ENCODE measurements around the gene DDIAS.
"Not testable (repeated sequence)": the region's sequence is repeated elsewhere in the genome, so short reads cannot be mapped to it uniquely, and the experiment has no call there.

The DDIAS gene, protein sequence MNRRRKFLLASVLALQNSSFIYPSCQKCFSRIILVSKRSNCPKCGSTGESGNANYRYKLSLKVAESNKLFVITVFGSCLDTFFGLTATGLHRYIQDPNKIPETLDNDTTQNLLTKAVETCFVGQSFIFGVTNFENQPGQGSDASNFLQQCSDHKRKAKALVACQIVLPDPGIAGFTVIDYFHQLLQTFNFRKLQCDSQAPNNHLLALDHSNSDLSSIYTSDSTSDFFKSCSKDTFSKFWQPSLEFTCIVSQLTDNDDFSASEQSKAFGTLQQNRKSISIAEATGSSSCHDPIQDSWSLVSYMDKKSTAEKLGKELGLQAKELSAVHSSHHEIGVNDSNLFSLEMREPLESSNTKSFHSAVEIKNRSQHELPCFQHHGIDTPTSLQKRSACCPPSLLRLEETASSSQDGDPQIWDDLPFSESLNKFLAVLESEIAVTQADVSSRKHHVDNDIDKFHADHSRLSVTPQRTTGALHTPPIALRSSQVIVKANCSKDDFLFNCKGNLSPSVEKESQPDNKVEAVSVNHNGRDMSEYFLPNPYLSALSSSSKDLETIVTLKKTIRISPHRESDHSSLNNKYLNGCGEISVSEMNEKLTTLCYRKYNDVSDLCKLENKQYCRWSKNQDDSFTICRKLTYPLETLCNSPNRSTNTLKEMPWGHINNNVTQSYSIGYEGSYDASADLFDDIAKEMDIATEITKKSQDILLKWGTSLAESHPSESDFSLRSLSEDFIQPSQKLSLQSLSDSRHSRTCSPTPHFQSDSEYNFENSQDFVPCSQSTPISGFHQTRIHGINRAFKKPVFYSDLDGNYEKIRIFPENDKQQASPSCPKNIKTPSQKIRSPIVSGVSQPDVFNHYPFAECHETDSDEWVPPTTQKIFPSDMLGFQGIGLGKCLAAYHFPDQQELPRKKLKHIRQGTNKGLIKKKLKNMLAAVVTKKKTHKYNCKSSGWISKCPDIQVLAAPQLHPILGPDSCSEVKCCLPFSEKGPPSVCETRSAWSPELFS

DNA sequence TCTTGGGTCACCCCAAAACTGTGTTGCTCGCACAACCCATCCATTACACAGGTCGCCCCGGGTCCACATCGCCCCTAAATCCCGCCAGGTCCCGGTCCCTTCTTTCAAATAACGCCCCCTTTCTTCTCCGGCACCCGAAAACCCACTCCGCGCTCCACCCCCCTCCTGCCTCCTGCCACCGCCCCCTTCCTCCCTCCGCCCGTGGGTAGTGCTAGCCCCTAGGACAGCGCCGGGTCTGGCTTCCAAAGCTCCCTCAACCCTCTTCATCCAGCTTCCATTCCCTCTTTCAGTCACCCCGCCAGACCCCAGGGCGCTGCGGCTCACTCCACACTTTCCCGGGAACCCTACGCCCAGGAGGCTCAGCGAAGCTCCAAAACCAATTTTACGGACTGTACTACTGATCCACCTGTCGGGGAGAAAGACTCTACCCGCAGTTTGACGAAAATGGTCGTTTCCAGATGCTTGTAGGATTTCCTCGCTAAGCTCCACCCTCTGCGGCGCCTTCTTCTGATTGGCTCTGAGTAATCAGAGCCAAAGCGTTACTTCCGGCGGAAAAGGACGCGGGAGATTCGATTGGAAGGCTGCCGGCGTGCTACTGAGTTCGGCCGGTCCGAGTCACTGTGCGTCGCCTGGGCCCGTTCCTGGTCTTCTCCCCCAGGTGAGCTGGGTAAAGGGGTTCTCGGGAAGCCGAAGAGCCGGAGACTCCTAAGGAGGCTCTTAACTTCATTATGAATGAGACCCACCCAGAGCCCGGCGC is at the start of gene DDIAS:
DDIAS (plus strand) TSS at position 572 of the 757 bp plus-strand sequence. CDS start 13,003 bp downstream, outside the sequence.
- peak; percentile 99 for DNase-seq

DNA sequence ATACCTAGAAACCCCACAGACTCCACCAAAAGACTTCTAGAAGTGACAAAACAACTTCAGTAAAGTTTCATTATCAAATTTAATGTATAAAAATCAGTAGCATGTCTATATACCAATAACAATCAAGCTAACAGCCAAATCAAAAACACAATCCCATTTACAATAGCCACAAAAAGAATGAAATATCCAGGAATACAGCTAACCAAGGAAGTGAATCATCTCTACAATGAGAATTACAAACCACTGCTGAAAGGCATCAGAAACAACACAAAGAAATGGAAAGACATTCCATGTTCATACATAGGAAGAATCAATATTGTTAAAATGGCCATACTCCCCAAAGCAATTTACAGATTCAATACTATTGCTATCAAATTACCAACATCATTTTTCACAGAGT is 47.3 kb upstream of the DDIAS start:
- no peak for DNase-seq

DNA sequence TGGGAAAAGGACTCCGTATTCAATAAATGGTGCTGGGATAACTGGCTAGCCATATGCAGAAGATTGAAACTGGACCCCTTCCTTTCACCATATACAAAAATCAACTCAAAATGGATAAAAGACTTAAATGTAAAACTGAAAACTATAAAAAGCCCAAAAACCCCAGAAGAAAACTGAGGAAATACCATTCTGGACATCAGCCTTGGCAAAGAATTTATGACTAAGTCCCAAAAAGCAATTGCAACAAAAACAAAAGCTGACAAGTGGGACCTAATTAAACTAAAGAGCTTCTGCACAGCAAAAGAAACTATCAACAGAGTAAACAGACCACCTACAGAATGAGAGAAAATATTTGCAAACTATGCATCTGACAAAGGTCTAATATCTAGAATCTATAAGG is 46.6 kb upstream of the DDIAS start:
- not testable (repeated sequence) for DNase-seq

DNA sequence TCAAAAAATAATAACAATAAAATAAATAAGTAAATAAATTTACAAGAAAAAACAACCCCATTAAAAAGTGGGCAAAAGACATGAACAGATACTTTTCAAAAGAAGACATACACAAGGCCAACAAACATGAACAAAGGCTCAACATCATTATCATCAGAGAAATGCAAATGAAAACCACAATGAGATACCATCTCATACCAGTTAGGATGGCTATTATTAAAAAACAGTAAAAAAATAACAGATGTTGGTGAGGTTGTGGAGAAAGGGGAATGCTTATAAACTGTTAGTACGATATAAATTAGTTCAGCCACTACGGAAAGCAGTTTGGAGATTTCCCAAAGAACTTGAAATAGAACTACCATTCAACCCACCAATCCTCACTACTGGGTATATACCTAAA is 45.9 kb upstream of the DDIAS start:
- DNase-seq = no peak

DNA sequence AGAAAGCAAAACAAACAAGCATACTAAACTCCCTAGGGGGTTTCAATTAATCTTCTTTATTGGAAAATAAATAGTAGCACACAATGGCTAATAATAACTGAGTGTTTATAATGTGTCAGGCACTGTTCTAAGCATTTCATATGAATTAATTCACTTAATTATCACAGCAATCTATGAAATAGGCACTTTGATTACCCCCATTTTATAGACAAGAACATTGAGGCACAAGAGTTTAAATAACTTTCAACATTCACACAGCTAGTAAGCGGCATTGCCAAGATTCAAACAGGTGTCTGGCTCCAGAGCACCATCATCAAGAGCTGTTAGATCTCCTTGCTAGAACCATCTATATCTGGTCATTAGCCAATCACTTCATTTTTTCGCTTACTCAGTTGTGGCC is 44.4 kb upstream of the DDIAS start:
- no peak for DNase-seq

DNA sequence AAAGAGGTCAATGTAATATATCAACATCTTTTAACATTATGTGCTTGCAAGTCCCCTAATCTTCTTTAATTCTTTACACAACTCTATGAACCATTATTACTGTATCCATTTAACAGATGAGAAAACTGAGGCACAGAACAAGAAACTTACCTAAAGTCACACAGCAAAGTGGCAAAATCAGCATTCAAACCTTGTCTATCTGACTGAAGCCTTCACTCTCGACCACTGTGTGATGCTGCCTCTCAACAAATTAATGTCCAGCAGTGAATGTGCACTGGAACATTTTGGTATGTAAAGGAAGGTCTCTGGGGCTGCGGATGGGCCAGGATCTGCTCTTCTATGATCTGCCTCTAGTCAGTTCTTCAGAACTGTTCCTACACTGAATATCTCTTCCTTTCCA is 43.4 kb upstream of the DDIAS start:
- no peak for DNase-seq

DNA sequence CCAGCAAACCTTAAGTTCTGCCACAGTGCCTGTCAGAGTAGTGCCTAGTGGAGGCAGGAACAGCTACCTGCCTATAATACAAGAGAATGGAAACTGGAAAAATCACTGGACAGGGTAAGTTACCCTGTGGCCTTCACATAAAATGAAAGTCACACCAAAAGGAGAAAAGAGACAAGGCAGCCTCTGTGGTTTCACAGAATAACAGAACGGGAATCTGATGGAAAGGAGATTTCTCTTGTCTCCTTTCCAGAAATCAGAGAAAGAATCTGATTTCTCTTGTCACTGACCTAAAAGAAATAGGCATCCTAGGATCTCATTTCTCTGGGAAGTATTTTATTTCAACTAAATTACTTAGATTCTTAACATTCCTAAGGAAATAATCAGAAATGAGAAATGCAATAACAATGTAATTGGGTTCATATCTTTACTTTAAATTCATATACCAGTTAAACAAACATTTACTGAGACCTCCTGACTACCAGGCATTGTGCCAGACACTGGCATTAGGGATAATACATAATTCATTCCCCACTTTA is 42.9 kb upstream of the DDIAS start:
- no peak for DNase-seq

DNA sequence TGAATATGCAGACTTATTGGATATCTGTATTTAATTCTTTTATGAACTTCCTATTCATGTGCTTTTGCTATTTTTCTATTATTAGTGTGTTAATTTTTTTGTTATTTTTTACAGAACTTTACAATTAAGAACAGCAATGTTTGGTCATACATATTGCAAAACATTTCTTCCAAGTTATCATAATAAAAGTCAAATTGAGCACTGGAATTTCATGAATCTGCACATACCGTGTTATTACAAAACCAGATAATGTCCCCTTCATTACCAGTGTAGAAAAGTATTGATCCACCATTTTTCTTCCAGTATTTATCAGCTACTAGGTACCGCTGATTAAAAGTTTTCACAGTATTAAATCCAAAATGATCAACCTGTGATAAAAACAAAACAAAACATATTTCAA is 41.8 kb upstream of the DDIAS start:
- DNase-seq = no peak

DNA sequence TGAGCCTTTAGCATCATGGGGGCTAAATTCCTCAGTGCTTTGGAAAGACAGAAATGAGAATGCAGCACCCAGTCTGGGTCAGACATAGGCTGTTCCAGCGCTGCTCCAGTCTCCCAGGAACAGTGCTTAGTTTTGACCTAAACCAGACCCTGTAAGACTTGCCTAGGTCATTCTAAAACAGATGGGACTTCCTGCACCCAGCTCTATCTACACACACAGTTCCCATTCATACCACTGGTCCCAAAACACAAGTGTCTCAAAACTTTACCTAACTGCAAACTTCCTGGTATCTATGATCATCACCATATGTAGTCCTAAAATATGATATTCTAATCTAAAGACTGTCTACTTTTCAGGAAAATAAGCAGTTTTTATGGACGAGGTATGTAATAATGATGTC is 39.2 kb upstream of the DDIAS start:
- no peak for DNase-seq

DNA sequence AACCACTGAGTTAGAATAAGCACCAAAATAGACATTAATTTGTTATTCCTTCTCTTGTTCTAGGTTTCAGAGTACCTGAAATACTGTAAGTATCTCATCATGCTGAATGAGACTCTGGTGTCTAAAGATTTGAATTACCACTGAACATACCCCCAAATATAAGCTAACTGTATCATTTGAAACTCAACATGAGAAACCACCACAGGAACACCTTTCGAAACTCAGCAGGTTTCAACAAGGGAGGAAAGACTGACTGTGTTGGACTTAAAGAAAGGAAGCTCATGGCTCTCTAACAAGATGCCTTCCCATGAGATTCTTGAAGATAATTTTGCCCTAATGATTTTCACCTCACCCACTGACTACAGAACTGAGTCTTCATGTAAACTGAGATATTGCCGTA is 38.3 kb upstream of the DDIAS start:
- no peak for DNase-seq

DNA sequence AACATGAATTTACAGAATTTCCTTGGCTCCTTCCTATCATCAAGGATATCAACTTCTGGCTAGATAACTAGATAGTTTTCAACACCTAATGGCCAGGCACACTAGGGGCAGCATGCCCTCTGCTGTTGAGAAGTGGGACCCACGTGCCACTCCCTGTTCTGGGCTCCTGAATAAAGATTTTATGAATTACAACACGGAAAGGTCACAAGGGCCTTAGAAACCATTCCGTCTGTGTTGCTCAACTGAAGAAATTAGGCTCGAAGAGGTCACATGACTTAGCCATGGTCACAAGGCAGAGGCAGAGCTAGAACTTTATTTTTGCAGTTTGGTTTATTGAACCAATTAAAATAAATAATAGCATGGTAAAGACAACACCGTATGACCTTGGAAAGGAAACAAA is 37.3 kb upstream of the DDIAS start:
- no peak for DNase-seq

DNA sequence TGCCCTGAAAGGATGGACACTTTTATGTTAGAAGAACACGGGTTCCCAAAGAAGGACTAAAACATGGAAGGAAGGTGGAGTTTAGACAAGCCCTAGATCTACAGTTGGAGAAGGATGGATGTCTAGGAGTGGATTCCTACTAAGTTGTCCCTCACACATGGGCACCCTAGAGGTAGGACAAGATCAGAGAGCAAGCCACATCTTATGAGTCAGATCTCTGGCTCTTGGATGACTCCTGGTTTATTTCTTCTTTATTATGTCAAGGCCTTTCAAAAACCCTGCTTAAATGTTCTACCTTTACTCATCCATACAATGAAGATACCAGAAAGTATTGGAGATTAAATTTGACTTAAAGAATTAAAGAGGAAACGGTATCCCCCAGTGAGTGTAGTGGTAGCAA is 35.7 kb upstream of the DDIAS start:
- DNase-seq = no peak

DNA sequence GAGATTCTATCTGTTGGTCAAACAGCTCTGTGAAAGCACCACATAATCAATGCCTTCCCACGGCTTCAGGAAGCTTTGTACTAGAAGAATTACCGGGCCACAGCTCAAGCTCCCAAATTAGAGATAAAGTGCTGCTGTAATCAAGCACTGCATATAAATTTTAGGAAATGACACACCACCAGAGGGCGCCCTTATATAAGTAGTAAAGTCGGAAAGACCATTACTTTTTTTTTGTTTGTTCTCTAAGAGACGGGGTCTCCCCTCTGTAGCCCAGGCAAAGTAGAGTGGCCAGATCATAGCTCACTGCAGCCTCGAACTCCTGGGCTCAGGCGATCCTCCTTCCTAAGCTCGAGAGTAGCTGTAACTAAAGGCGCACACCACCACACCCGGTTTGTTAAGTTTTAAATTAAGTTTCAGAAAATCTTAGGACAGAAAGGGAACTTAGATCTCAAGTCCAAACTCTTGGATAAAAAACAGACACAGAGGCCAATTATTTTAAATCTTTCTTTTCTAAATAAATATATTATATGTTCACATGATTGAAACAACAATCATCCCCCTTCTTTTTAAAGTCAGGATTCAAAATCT is 33.9 kb upstream of the DDIAS start:
- DNase-seq = peak; percentile 89

DNA sequence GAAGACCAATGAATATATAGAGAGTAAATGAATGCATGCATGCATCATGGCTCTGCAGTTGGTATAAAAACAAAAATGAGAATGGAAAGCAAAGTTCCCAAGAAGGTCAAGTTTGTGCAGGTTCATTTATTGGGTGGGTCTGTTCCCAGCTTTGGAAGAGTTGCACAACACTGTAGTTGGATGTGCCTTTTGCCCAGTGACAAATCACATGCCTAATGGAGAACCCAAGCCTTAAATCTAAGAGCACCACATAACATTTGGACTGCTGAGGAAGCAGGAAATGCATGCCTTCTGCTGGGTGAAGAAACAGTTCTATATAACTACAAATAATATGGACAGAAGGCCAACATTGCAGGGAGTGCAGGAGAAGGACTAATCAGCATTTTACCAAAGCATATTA is 31.9 kb upstream of the DDIAS start:
- no peak for DNase-seq

DNA sequence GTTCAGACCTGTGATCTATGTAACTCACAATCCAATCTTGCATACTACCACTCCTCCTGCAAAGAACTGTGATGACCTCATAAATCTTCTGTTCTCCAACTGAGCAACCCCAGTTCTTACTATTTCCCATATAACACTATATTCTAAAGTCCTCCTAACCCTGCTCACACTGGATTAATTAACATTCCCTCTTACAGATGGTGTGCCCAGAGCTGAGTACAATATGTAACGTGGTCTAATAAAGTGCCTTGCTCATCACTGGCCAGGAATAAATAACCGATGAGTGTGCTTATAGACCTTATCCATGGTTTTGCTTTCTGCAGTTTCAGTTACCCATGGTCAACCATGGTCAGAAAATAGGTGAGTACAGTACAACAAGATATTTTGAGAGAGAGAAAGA is 29.9 kb upstream of the DDIAS start:
- DNase-seq = no peak

DNA sequence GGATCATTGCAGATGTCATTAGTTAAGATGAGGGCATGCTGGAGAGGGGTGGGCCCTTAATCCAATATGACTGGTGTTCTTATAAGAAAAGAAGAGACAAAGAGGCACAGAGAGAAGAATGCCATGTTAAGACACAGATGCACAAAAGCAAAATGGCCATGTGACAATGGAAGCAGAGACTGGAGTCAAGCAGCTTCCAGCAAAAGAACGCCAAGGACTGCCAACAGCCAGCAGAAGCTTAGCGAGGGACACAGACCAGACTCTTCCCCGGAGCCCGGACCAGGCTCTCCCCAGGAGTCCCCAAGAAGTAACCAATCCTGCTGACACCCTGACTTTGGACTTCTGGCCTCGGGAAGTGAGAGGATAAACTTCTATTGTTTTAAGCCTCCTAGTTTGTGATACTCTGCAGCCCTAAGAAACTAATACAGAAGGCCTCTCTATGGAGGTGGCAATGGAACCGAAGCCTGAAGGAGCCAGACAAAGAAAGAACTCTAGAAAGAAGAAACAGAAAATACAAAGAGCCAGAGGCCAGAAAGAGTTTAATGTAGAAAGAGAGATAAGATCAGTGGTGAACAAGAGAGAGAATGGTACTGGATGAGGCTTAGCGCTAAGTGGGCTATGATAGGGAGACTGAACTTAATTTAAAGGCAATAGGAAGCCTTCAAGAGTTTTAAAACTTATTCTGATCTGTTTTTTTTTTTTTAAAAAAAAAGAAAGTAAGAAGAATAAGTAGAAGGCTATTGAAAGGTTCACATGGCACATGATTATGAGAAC is 29.0 kb upstream of the DDIAS start:
- no peak for DNase-seq

DNA sequence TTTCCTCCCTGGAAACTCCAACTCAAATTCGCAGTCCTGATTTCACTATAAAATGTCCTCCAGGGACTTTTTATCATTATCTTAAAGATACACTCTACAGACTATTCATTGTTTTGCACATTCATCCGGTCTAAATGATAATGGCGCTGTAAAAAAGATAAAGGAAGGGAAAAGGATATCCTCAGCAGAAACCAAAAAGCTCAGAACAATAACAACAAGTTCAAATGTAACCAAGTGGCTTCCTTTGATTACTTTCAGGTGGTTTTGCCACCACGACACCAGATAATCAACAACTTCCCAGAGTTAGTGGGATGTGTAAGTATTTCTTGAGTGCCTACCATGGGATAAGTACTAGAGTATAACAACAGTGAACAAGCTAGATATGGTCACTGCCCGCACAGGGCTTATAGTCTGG is 27.6 kb upstream of the DDIAS start:
- DNase-seq = no peak

DNA sequence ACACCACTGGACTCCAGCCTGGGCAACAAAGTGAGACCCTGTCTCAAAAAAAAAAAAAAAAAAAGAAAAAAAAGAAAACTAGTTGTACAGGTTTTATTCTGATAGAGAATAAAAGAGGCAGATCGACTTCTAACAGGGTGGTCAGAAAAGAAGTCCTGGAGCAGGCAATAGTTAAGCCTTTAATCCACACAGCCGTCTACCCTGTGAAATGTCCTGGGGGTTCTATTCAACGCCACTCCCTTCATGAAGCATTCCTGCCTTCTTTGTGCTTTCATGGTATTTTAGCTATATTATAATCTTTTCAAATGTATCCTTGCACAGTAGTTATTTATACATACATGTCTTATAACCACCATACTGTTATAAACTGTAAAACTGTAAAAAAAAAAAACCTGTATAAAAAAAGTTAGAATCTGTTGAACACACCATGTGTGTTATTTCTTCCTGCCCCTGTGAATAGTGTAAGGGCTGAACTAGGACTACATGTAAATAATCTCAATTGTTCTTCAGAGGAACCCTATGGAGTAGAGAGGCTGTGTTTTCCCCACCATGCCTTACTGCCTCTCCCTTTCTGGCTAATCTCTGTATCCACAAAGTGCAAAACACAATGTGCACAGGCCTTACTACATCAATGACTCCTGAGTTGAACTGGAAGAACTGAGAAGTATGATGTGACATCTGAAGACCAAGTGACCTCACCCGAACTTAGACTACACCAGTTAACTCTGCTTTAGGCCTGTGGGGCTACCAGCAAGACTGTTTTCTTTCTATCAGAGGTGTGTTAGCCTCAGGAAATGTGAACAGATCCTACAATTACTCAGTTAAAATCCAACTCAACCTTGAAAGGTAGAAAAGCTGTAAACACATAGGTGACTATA is 26.7 kb upstream of the DDIAS start:
- no peak for DNase-seq

DNA sequence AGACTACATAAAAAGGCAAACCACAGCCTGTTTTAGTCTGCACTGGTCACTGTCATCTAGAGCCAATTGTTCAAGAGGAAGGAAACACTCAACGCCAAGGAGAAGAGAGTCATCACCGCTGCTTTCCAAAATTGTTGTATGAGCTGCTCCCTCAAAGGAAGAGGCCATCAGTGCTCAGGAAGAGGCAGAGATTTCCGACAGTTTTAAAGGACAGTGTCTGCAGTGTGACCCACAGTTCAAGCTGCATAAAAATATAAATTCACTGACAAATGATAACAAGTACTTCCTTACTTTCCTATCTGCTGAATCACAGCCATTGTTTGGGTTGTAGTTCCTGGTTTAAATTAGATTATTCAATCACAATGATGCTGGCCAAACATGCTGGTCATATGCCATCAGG is 17.7 kb upstream of the DDIAS start:
- no peak for DNase-seq

DNA sequence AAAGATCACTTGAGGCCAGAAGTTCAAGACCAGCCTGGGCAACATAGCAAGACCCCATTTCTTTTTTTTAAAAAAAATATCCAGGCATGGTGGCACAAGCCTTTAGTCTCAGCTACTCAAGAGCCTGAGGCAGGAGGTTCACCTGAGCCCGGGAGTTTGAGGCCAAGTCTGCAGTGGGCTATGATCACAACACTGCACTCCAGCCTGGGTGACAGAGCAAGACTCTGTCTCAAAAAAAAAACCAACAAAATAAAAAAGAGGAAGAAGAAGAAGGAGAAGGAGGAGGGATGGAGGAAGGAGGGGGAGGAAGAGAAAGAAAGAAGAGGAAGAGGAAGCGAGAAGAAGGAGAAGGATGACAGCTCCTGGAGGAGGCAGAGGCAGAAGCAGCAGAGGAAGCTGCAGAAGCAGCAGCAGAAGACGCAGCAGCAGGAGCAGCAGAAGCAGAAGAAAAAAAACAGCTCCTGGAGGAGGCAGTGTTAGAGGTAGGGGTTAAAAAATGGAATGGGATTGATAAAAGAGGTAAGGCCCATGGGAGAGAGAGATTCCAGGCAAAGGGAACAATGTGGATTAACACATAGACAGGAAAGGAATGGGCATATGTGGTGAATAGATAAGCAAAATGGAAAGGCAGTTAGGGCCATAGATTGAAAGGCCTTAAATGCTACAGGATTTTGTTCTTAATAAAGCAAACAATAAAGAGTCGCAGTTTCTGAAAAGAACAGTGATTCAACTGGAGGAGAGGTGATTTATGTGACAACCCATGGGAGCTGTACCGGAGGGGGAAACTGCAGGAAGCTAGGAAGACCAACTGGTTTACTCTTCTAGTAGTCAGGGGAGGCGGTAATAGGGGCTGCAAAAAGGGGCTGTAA is 12.2 kb upstream of the DDIAS start:
- no peak for DNase-seq

Measured in amniotic stem cell (primary cell).